Stomach smooth muscle (tissue), 2 donors: Measurements from ENCODE around the gene ST6GALNAC2.
"Not testable (repeated sequence)": the region's sequence is repeated elsewhere in the genome, so short reads cannot be mapped to it uniquely, and the experiment has no call there.

ENCODE experiments used
- H3K27ac ChIP-seq: one replicate; pipeline ENCODE4 v1.7.0; 2013; ENCODE audit warnings: mild to moderate bottlenecking, low read length, inconsistent platforms
- H3K27me3 ChIP-seq, 2 donors: one replicate each; pipeline ENCODE4 v1.7.0; 2013; ENCODE audit warnings: low read length in 2 of 2; ENCODE audit not compliant: insufficient read depth in 2 of 2, control insufficient read depth in 1 of 2
- H3K36me3 ChIP-seq, 2 donors: one replicate each; pipeline ENCODE4 v1.7.0; 2013; ENCODE audit warnings: low read length in 2 of 2; ENCODE audit not compliant: control insufficient read depth in 2 of 2, insufficient read depth in 2 of 2
- H3K4me1 ChIP-seq: one replicate; pipeline ENCODE4 v1.7.0; 2013; ENCODE audit warnings: low read length; ENCODE audit not compliant: control insufficient read depth, insufficient read depth
- H3K4me3 ChIP-seq, 2 donors: one replicate each; pipeline ENCODE4 v1.7.0; 2013; ENCODE audit warnings: low read length in 2 of 2
- H3K9ac ChIP-seq, 2 donors: one replicate each; pipeline ENCODE4 v1.7.0; 2013; ENCODE audit warnings: low read length in 2 of 2, mild to moderate bottlenecking in 1 of 2
- H3K9me3 ChIP-seq, 2 donors: one replicate each; pipeline ENCODE4 v1.7.0; 2013; ENCODE audit warnings: low read length in 2 of 2; ENCODE audit not compliant: control insufficient read depth in 2 of 2
- donor health status: healthy.
- donor health status: Pancreatic carcinoma.

Gene ST6GALNAC2

DNA sequence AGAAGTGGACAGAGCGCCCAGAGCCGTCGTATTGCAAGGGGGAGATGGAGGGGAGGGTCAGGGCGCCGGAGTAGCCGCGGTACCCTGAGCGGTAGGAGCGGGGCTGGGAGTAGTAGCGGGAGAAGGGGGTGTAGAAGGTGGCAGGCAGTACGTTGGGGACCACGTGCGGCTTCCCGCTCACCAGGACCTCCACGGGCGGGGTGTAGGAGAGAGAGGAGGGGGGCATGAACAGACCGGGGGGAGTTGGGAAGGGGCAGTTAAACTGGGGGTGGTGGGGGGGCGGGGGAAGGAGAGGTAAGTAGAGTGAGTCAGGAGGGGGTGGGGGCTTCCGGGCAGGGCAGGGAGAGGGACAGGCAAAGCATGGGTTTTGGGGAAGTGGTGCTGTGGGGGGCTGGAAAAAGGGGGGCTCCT is 16.8 kb downstream of the ST6GALNAC2 start:
- H3K36me3 ChIP-seq: peaks cover 14% of the 10 kb centered on the region in 2 donors
- H3K9ac ChIP-seq: no peak overlapping the region
- H3K27ac ChIP-seq: no peak overlapping the region
- H3K9me3 ChIP-seq: no peaks in the 10 kb centered on the region
- H3K27me3 ChIP-seq: peaks cover 0 to 2% of the 10 kb centered on the region in 2 donors
- H3K4me1 ChIP-seq: peaks cover 16% of the 10 kb centered on the region
- no peak overlapping the region for H3K4me3 ChIP-seq

DNA sequence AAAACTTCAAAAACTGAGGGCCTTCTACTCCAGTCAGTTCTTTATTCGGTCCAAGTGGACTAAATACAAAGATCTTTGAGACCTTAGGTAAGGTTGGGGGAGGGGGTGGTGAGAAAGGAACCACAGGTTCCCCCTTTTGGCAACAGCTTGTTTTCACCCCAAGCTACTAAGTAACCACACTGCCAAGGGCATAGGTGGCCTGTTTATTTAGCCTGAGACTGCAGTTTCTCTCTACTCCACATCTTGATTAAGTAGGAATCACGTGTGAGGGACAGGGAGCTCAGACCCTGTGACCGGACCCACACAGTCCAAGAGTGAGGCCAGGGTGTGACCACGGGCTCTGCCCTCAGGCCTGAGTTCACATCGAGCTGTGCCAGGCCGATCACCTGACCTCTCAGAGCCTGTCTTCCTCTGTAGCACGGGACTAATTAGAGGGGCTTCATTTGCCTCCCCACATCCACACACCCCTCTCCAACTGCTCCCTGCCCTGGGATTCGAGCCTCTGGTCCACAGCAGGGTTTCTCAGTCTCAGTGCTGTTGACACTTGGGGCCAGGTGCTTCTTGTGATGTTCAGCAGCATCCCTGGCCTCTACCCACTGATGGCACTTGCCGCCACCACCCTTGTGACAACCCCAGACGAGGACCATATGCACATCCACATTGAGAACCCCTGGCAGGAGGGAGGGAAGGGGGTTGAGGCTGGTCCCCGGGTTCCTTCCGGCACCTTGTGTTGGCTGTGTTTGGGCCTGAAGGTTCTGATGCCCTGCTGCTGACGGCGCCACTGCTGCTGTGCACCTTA is 17.8 kb downstream of the ST6GALNAC2 start:
- Histone ChIP-seq H3K4me3 (no peak overlapping the region), H3K27me3 (peaks cover 0 to 2% of the 10 kb centered on the region in 2 donors), H3K27ac (no peak overlapping the region), H3K36me3 (peaks cover 14 to 15% of the 10 kb centered on the region in 2 donors), H3K9me3 (no peaks in the 10 kb centered on the region), H3K4me1 (peaks cover 16% of the 10 kb centered on the region), H3K9ac (no peak overlapping the region)

DNA sequence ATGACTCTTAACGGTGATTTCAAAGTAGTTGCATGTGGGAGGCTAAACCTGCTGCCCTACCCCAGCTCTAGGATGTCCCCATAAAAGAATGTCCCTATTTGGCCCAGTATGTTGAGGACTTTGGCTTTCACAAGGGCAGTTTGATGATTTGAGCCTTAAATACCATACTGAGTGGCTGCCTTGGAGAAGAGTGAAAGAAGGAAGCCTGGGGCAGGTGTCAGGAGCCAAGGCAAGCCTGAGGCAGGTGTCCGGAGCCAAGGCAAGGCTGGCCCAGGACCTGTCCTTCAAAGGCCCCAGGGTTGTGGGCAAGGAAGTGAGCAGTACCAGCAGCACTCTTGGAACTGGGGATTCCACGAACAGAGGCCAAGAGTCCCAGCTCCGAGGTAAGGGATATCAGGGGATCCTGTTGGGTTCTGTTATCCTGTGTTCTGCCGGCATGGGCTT is 18.6 kb downstream of the ST6GALNAC2 start:
- Histone ChIP-seq H3K27me3 (peaks cover 0 to 2% of the 10 kb centered on the region in 2 donors), H3K36me3 (peaks cover 14 to 16% of the 10 kb centered on the region in 2 donors), H3K4me3 (no peak overlapping the region), H3K4me1 (peaks cover 16% of the 10 kb centered on the region), H3K9me3 (no peaks in the 10 kb centered on the region), H3K9ac (no peak overlapping the region), H3K27ac (no peak overlapping the region)

DNA sequence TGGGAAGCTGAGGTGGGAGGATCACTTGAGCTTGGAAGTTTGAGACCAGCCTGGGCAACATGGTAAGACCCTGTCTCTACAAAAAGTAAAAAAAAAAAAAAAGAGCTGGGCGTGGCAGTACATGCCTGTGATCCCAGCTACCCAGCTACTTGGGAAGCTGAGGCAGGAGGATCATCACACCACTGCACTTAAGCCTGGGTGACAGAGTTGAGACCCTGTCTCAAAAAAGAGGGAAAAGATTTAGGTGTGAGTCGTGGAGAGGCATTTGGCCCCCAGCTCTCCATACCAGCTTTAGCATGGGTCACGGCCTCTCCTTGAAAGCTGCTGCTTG is 19.1 kb downstream of the ST6GALNAC2 start:
- H3K36me3 ChIP-seq: peaks cover 18% of the 10 kb centered on the region in 2 donors
- no peak overlapping the region for H3K27ac ChIP-seq
- no peak overlapping the region for H3K9ac ChIP-seq
- H3K4me3 ChIP-seq: no peak overlapping the region
- peaks cover 19% of the 10 kb centered on the region for H3K4me1 ChIP-seq
- no peaks in the 10 kb centered on the region for H3K9me3 ChIP-seq
- peaks cover 0 to 2% of the 10 kb centered on the region in 2 donors for H3K27me3 ChIP-seq

DNA sequence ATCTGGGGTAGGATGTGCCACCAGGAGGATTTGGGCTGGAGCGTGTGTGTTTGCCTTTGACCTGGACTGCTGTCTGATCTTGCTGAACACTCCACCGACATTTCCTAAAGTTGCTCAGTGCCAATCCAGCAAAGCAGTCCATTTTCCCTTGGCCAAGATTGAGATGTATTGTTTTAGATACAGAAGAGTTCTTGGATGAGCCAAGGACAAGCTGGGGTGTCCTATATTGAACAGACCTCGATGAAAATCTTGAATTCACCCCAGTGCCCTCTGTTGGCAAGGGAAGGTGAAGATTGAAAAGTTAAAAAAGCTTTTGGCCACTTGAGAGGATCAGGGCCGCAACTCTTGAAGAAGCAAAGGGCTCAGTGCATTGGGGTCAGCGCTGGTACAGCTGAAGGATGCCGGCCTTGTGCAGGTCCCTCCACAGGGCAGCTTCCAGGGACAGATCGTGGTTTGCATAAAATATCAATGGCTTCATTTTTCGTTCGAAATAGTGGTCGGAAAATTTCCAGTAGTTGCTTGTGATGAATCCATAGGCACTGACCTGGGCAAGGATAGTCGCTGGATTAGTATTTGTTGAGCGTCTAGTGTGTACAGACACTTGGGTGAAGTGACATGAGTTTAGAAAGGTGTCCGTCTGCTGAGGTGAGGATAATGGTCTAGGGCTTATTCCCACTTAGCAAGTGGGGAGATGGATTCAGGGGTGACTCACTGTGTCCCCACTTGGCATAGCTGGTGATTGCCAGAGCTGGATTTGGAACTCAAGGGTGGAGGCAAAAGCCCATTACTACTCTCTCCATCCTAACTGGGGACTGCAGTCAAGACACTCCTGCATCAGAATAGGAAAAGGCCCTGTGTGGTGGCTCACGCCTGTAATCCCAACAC is 19.7 kb downstream of the ST6GALNAC2 start:
- Histone ChIP-seq H3K4me1 (peaks cover 19% of the 10 kb centered on the region), H3K9me3 (no peaks in the 10 kb centered on the region), H3K9ac (no peak overlapping the region), H3K27me3 (peaks cover 0 to 2% of the 10 kb centered on the region in 2 donors), H3K36me3 (peaks cover 18 to 20% of the 10 kb centered on the region in 2 donors), H3K4me3 (no peak overlapping the region), H3K27ac (no peak overlapping the region)

DNA sequence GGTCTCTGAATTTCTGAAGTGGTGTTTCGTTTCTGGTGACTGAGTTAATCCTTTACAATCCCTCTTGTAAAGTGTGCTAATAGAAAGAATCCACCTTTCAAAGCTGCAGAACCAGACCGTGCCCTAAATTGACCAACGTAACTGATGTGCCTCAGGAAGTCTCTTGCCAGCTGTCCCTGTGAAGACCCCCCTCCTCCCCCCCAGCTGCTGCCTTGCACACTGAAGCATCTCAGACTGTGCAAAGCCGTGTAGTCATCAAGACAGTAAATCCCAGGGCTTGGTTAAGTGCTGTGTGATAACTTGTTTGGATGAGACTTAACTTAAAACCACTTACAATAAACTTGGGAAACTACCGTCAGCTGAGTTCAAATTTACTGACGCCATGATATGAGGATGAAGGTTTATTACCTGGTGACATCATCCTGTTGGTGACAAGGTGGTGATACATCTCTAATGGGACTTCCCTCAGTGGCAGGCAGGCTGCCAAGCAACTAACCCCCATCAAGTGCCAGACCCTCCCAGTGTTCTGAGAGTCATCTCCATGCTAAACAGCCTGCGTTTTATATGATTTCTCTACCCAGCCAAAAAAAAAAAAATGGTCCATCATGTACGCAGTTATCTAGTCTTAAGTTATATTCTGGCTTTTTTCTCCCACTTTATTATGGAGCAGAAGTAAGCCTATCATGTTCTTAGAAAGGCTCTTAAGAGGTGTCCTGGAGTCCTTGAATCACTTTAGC is 20.5 kb downstream of the ST6GALNAC2 start:
- H3K4me1 ChIP-seq: peaks cover 15% of the 10 kb centered on the region
- H3K27me3 ChIP-seq, H3K9me3 ChIP-seq, H3K27ac ChIP-seq, H3K4me3 ChIP-seq, H3K9ac ChIP-seq: not testable (repeated sequence)
- H3K36me3 ChIP-seq: peaks cover 18 to 20% of the 10 kb centered on the region in 2 donors

DNA sequence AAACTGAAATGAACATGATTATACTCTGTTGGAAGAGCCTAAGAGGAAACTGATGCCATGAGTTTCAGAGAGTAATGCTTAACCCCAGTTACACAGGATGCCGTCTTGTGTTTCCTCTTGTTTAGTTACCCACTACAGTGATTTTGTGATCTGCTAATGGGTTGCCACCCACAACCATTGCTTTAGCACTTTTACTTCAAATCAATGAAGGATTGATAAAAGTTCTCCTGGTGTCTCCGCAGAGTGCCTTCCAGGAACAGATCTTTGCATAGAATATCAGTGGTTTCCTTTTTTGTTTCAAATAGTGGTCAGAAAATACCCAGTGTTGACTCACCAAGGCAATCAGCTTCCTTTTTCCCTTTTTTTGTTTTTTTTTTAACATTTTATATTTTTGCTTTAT is 22.3 kb downstream of the ST6GALNAC2 start:
- H3K36me3 ChIP-seq: peaks cover 18 to 21% of the 10 kb centered on the region in 2 donors

DNA sequence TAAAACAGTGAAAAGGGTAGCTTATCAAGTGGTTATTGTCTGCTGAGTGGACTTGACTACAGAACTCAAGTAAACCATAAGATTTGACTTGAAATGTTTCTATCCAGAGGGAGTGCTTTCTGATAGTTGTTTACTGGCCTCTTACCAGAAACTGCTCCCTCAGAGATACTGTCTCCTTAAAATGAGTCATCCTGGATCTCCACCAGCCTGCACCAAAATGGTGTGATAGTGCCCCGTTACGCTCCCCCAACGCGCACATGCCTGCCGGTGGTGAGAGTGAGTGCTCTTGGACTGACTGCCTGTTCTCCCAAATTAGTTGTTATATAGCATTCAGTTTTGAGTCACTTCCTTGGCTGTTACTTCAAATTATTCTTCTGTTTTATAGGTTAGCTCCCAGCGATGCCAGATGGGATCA is 22.9 kb downstream of the ST6GALNAC2 start:
- H3K9ac ChIP-seq: no peak overlapping the region
- no peak overlapping the region for H3K27ac ChIP-seq
- peaks cover 25% of the 10 kb centered on the region for H3K4me1 ChIP-seq

More for the DNA sequence above, 22.3 kb downstream of the ST6GALNAC2 start:
- not testable (repeated sequence) for H3K27me3 ChIP-seq, H3K9ac ChIP-seq, H3K4me3 ChIP-seq, H3K27ac ChIP-seq, H3K9me3 ChIP-seq
- peaks cover 24% of the 10 kb centered on the region for H3K4me1 ChIP-seq

DNA sequence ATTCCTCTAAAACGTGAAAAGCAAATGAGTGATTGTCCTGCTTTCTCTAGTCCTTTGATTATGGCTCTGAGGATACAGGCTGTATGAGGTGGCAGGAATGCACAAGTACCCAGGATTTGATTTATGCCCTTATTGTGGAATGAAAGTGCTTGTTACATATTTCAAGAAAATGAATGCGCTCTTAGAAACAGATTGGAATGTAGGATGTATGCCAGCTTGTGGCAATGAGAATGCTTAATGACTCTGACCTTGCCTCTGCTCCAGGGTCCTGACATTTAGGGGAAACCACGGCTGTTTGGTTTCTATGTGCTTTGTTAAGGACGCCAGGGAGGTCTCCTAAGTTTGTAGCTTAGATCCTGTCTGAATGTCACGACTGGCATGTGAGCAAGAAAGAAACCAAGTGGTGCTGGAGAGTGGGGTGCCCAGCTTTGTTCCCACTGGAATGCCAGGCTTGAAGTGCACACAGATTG is 23.8 kb downstream of the ST6GALNAC2 start:
- H3K27me3 ChIP-seq: no peaks in the 10 kb centered on the region
- H3K9ac ChIP-seq: no peak overlapping the region
- H3K4me1 ChIP-seq: peaks cover 27% of the 10 kb centered on the region
- no peaks in the 10 kb centered on the region for H3K9me3 ChIP-seq
- H3K36me3 ChIP-seq: peaks cover 18 to 19% of the 10 kb centered on the region in 2 donors
- no peak overlapping the region for H3K4me3 ChIP-seq
- no peak overlapping the region for H3K27ac ChIP-seq

More for the DNA sequence above, 22.9 kb downstream of the ST6GALNAC2 start:
- H3K36me3 ChIP-seq: peaks cover 18 to 21% of the 10 kb centered on the region in 2 donors
- no peaks in the 10 kb centered on the region for H3K27me3 ChIP-seq
- no peaks in the 10 kb centered on the region for H3K9me3 ChIP-seq
- H3K4me3 ChIP-seq: no peak overlapping the region

DNA sequence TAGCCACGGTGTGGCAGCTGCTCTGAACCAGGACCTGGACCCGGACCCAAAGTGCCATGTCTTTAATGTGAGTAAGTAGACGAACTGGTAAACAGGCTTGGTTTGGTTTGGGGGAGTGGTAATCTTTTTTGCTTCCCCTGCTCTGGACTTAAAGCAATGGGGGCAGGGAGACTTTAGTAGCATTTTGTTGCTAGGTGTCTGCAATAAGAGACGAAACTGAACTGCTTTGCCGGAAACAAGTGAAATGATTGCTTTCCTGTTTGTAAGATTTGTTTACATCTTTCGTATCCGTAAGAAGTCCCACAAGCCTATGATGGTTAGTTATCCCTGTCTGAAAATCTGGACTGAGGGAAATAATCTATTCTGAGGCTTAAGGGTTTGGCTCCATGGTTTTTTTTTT is 24.3 kb downstream of the ST6GALNAC2 start:
- H3K27me3 ChIP-seq: no peaks in the 10 kb centered on the region
- H3K27ac ChIP-seq: no peak overlapping the region
- no peaks in the 10 kb centered on the region for H3K9me3 ChIP-seq
- no peak overlapping the region for H3K4me3 ChIP-seq
- peaks cover 18 to 19% of the 10 kb centered on the region in 2 donors for H3K36me3 ChIP-seq
- H3K4me1 ChIP-seq: peaks cover 27% of the 10 kb centered on the region
- no peak overlapping the region for H3K9ac ChIP-seq
